Measurements from ENCODE around the gene C17orf113.
A peak's percentile ranks its signal among the peaks of the same experiment; 100 is the strongest.

Gene C17orf113

DNA sequence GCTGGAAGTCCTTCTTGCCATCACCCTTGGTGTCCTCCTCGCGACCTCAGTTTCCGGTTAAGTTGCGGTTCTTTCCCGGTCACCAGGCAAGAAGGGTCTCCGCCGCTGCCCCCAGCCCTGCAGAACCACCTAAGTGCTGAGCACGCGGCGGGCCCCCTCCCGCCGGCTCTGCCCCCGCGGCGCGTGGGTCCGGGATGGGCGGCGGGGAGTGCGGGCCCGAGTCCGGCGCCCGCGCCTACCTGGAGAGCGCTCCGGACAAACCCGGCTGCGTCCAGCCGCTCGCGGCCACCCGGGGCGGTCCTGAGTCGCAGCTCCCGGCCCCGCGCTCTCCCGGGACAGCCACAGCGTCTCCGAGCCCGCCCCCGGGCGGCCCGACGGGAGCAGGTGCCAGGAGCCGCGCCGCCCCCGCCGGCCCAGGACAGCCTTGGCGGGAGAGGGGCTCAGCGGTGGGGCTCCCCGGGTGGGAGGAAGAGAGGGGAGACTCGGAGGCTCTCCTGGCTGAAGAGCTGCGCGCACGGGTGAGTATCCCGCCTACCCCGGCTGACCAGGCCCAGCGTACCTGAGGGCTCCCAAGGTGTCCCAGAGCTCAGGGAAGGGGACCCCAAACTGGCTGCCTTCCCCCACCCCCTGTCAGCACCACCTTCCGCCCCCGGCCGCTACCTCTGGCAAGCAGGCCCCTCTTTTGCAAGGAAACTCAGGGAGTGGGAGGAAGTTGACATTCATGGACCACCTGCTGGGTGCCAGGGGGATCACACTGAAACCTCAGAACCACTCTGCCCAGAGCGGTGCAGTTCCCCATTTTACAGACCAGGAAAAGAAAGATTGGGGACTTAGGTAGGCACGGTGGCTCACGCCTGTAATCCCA, 22.2 kb upstream of the C17orf113 start:
- no peak for DNase-seq (ENCODE audit: low spot score)

DNA sequence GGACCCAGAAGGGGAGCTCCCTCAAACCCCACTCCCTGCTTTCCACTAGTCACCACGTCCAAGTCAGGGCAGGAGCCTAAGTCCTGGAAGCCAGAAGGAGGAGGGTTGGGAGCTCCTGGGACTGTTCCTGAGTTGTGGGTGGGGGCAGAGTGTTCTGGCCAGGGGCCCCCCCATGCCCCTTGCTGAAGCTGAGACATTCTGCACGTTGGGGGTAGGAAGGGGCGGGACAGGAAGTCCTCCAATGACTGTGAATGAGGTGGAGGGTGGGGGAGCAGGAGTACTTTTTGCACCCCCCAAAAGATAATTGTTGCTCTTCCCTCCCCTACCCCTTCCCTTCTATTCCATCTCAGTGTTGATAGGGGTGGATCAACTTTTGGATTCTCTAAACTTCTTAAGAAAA, 21.4 kb upstream of the C17orf113 start:
- no peak for DNase-seq (ENCODE audit: low spot score)

- no peak for DNase-seq (ENCODE audit: low spot score)
These were observed 18.6 kb upstream of the C17orf113 start for GRCh38 chr17:42068979-42069378.

GRCh38 chr17:42067371-42068091, 17.1 kb upstream of the C17orf113 start:
- peak; percentile 65 for DNase-seq (ENCODE audit: low spot score)

- DNase-seq (ENCODE audit: low spot score): no peak
These were observed 14.8 kb upstream of the C17orf113 start for GRCh38 chr17:42065201-42065600.

GRCh38 chr17:42062681-42063080, 12.3 kb upstream of the C17orf113 start:
- no peak for DNase-seq (ENCODE audit: low spot score)

DNA sequence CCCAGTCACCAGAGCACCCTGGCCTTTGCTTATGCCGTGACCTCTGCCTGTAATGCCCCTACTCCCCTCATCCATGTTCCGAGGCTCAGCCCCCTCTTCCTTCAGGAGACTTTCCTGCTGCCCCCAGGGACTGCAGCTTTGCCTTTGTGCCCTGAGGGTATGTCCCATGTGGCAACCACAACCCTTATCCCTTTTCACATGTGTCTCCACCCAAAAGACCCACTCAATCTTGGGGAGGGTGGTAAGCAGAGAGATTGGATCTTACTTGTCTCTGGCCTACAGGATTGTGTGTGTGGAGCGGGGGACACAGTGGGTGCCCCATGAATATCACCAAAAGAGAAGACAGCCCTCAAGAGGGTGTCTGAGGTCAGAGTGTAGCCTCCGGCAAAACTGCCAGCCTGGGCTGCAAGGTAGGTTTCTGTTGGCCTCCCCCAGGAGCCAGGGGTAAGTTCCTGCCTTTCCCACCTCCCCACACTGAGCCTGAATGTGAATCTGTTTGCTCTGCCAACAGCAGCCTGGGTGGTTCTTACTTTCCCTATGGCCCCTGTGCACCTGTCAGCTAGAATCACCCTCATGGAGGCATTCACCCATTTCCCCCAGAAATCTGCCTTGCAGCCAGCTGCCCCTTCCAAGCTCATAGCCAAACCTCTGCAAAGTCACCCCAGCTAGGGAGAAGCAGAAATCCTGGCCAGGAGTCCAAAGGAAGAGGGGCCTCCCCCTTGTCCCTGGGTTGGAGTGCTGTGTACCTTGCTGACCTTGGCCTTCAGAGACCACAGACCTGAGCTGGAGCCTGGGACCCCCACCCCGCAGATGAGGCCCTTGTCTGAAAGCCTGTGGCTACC, 11.5 kb upstream of the C17orf113 start:
- no peak for DNase-seq (ENCODE audit: low spot score)

GRCh38 chr17:42060231-42060630, 9.8 kb upstream of the C17orf113 start:
- DNase-seq (ENCODE audit: low spot score): no peak

DNA sequence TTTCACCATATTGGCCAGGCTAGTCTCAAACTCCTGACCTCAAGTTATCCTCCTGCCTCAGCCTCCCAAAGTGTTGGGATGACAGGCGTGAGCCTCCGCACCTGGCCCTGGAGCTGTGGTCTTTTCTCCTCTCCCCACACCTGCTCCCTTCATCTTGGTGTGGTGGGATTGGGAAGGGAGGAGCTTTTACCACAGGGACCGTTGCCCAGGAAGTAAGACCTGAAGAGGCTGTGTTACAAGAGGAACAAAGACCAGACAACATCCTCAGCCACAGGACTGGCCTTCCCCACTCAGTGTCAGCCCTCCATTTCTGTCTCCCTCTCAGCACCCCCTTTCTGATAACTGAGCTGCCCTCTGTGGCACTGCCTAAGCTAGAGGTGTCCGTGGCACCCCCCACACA, 9.4 kb upstream of the C17orf113 start:
- no peak for DNase-seq (ENCODE audit: low spot score)

DNA sequence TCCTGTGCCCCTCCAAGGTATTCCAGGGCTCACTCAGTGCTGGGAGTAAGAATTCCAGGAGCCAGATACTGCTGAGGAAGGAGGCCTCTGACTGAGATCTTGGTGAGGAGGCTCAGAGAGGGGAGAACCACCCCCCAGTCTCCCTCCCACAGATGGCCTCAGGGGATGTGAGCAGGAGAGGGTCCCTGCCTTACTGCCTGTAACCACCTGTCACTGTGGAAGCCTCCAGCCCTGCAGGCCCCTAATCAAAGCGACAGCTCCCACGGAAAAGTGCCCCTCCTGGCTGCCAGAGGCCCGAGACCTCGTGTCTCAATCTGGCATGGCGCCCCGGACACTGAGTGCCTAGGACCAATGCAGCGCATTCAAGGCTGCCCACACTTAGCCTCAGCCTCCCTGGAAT, 7.7 kb upstream of the C17orf113 start:
- DNase-seq (ENCODE audit: low spot score): no peak

DNA sequence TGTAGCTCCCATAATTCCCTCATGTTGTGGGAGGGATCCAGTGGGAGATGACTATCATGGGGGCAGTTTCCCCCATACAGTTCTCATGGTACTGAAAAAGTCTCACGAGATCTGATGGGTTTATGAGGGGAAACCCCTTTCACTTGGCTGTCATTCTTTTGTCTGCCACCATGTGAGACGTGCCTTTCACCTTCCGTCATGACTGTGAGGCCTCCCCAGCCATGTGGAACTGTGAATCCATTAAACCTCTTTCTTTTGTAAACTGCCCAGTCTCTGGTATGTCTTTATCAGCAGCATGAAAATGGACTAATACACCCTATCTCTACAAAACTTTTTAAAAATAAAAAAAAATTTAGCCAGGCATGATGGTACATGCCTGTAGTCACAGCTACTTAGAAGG, 6.2 kb upstream of the C17orf113 start:
- no peak for DNase-seq (ENCODE audit: low spot score)

DNA sequence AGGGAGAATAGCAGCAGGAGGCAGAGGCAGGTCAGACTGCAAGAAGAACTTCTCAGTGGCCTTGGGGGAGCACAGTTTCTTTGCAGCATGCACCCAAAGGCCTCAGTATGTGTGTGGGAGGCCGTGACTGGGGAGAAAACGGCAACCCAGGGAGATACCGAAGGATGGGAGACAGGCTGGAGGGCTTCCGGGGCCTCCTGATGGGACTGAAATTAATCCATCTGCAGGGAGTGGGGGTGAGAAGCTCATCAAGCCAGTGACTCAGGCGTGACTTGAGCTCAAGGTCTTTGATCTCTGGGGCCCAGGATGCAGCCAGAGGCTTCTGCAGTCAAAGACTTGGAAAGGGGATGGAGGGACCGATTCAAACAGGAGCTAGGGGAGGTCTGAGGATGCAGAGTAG, 5.1 kb upstream of the C17orf113 start:
- DNase-seq (ENCODE audit: low spot score): no peak

DNA sequence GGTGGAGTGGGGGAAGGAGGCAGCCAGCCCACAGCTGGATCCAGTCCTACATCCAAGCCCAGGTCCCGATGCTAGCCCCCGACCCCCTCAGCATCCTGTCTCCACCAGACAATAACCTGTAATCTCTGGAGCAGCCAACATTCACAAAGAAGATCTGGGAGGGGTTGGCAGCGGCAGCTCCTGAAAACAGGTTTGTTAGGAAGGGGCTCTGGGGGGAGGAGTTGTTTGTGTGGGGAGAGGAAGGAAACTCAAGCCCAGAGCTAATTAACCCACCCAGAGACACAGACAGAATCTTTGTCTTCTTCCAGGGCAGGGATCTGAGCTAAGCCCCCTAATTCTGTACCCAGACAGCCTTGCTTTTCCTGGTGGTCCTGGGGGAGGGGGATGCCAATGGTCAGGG, 4.6 kb upstream of the C17orf113 start:
- no peak for DNase-seq (ENCODE audit: low spot score)

DNA sequence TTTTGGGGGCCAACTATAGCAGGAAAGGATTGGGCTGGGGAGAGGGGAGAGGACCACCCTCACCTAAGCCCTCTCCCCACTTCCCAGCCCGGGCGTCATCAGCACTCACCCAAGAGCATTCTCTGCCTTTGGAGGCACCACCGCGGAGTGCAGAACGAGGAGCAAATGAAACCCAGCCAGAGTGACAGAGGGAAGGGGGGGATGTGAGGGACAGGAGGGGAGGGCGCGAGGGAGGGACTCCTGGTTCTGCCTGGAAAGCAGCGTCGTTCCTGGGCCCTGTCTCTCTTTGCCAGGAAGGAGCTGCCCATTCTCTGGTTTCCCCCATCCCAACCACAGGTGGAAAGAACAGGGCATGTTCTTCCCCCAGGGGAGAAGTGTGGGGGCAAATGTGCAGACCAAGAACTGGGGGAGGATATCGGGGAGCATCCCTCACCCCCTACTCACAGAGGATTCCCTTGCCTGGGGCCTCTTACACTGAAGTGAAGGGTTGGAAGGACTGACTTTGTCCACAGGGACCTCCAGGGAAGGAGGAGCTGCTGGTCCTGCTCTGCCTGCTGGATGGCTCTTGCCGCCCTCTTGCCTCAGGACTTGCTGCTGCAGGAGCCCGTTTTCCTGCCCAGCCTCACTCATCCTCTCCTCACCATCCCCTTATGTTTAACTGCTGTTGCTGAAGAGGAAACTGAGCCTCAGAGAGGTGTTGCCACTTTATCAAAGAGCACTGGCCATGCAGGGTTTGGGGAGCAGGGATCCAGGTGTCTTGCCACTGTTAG, 3.5 kb upstream of the C17orf113 start:
- no peak for DNase-seq (ENCODE audit: low spot score)

DNA sequence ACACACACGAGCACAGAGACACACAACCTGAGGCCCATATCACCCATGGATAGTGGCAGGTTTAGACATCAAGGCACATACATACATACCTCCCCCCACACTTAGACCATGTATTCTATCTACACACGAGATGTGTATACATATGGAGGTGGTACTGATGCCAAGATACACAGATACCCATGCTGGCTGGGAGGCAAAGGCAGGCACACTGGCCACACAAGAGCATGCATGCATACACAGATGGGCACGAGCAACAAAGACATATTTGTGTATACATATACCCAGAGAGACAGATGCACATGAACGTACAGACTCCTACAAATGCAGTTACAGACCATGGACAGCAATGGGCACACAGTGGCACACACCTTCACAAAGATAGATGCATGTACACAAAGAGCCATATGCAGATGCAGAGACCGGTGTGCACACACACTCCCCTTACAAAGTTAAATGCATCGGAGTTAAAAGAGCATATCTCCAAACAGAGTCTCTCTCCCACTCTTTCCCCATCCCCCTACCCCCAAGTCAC, 2.0 kb upstream of the C17orf113 start:
- no peak for DNase-seq (ENCODE audit: low spot score)

GRCh38 chr17:42051645-42052044, 1.2 kb upstream of the C17orf113 start:
- no peak for DNase-seq (ENCODE audit: low spot score)

DNA sequence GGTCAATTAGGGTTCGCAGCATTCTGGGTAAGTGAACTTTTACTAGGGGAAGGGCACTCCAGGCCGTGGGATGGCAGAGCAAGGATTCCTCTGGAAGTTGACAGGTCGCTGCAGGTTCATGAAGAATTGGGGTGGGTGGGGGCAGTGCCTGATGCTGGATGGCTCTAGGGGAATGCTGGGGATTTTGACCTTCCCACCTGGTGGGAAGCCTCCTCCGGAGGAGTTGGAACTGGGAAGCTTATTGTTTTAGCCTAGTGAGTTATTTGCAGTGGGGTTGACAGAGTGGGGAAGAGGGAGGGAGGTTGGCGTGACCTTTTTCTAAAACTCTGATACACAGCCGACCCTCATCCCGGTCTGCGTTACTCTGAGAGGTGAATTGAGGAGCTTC, 606 bp upstream of the C17orf113 start:
- DNase-seq (ENCODE audit: low spot score): no peak

DNA sequence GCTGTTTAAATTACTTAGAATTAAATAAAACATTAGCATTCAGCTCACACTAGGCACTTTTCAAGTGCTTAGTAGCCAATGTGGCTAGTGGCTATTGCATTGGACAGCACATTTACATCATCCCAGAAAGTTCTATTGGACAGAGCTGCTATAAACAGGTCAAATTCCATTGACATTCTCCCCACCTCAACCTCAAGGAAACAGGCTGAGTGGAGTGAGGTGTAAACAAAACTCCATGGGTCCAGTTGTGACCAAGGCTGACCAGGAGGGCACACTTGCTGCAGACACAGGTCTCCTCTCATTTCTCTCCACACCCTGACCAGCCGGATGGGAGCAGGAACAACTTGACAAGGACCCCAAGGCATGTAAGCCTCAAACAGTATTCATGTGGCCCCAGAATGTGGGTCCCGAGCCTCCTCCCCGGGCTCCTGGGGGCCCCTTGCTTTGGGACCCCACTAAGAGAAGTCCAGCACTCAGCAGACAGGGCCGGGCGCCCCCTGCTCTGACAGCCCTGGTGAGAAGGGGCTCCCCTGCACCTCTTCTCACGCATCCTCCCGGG, 488 bp downstream of the C17orf113 start:
- no peak for DNase-seq (ENCODE audit: low spot score)

- DNase-seq (ENCODE audit: low spot score): no peak
These were observed 3.1 kb downstream of the C17orf113 start for GRCh38 chr17:42047343-42047742.

GRCh38 chr17:42045719-42046118, 4.7 kb downstream of the C17orf113 start:
- no peak for DNase-seq (ENCODE audit: low spot score)
